IPS-18c (cell line): ENCODE results near the gene OMP.

ENCODE experiments used
- H3K4me3 ChIP-seq: 2 replicates; pipeline ENCODE4 v1.7.0; 2013; ENCODE audit warnings: low read depth, mild to moderate bottlenecking, low read length, moderate library complexity; ENCODE audit not compliant: insufficient read depth
- H3K9me3 ChIP-seq: one replicate; pipeline ENCODE4 v1.6.1; 2013; ENCODE audit warnings: mild to moderate bottlenecking, low read length, moderate library complexity; ENCODE audit not compliant: control insufficient read depth, insufficient read depth

The OMP gene

DNA sequence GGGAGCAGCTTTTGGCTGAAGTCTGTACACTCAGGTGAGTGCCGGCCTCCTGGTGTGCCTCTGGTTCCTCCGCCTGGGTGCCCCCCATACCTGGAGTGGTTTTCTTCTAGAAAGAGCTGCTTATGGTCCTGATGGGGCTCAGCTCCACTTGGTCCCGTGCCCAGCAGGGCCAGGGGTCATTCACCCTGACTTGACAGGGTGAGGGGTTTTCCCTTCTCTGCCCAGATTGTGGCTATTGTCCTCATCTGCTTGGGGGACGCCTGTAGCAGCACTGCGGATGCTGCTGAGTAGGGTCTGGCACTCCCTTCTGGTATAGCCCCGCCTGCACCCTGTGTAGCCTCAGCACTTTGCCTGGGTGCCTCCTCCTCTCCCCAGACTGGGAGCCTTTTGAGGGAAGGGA lies 8.2 kb downstream of the OMP start:
- H3K9me3 ChIP-seq, result no peaks in the 10 kb centered on the region
- H3K4me3 ChIP-seq, result no peak overlapping the region

DNA sequence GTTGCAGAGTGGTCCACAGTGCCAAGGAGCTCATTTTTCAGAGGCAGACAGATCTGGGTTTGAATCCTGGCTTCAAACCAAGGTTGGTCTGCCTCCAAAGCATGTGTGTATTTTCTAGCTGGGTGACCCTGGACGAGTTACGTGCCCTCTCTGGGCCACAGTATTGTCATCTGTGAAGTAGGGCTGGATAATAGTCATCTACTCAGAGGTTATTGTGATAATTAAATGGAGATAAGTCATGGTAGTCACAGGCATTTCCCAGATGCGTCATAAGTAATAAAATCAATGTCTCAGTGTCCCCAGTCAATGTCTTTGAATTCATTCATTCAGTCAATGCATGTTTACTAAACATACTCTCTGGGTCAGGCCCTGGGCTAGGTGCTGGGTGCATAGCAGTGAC lies 8.6 kb downstream of the OMP start:
- H3K4me3 ChIP-seq, result no peak overlapping the region
- no peaks in the 10 kb centered on the region for H3K9me3 ChIP-seq

DNA sequence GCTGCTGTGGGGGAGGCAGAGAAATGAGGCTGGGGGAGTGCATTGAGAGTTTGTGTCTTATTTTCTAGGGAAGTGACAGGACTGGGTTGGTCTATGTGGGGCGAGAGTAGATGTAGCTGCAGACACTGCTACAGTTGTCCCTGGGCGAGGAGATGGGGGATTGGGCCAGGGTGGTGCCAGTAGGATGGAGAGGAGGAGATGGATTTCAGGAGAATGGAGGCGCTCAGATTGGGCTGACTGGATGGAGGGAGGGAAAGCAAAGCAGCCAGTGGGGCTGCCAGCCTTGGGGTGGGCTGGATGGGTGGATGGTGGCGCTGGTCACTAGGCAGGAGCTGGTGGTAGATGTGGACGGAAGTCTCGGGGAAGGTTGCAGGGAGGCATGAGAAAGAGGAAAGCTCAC lies 9.3 kb downstream of the OMP start:
- Histone ChIP-seq H3K4me3 (no peak overlapping the region), H3K9me3 (no peaks in the 10 kb centered on the region)

DNA sequence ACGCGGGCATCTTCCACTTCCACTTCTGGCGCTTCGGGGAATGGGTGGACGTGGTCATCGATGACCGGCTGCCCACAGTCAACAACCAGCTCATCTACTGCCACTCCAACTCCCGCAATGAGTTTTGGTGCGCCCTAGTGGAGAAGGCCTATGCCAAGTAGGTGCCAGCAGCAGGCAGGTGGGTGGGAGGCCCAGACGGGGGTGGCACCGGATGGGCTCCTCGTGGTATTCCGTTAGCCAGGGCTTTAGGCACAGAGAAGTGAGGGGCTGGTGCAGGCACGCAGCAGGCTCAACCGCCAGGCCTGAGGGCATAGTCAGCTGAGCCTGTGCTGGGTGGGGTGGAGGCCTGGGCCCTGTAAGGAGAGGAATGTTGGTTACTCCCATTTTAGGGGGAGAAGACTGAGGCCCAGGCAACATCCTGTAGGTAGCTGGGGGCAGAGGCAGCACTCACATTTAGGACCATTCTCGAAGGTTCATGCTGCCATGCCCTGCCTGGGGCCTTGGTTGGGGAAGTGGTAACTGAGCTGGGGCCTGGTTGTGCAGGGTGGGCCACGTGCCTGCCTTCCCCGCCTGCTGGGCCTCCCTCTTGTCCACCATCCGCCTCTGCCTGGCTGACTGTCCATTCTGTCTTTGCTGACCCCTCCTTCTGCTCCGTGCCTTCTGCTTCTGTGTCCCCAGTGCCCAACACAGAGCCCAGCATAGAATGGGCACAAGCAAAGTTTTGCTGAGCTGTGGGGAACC lies 10.2 kb downstream of the OMP start:
- Histone ChIP-seq H3K4me3 (no peak overlapping the region; the same call in 1 of the 2 replicates), H3K9me3 (no peaks in the 10 kb centered on the region)

- no peak overlapping the region for H3K4me3 ChIP-seq
These were observed 10.9 kb downstream of the OMP start for GRCh38 chr11:77113382-77114088.

DNA sequence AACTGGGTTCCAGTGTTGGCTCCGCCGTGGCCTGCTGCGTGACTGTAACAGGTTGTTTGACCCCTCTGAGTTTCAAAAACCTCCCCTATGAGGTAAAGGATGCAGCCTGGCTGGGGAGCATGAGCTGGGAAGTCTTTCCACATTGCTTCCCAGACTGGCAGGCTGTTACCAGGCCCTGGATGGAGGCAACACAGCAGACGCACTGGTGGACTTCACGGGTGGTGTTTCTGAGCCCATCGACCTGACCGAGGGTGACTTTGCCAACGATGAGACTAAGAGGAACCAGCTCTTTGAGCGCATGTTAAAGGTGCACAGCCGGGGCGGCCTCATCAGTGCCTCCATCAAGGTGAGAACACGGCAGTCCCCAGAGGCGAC lies 11.4 kb downstream of the OMP start:
- Histone ChIP-seq H3K4me3 (no peak overlapping the region), H3K9me3 (no peaks in the 10 kb centered on the region)

More at GRCh38 chr11:77113382-77114088, 10.9 kb downstream of the OMP start:
- no peaks in the 10 kb centered on the region for H3K9me3 ChIP-seq

GRCh38 chr11:77115181-77115611 lies 12.6 kb downstream of the OMP start:
- H3K4me3 ChIP-seq, result no peak overlapping the region

GRCh38 chr11:77115956-77116355 lies 13.3 kb downstream of the OMP start:
- Histone ChIP-seq H3K4me3 (no peak overlapping the region), H3K9me3 (no peaks in the 10 kb centered on the region)

More at GRCh38 chr11:77115181-77115611, 12.6 kb downstream of the OMP start:
- no peaks in the 10 kb centered on the region for H3K9me3 ChIP-seq

- Histone ChIP-seq H3K4me3 (no peak overlapping the region), H3K9me3 (no peaks in the 10 kb centered on the region)
These were observed 14.9 kb downstream of the OMP start for GRCh38 chr11:77117492-77117891.

DNA sequence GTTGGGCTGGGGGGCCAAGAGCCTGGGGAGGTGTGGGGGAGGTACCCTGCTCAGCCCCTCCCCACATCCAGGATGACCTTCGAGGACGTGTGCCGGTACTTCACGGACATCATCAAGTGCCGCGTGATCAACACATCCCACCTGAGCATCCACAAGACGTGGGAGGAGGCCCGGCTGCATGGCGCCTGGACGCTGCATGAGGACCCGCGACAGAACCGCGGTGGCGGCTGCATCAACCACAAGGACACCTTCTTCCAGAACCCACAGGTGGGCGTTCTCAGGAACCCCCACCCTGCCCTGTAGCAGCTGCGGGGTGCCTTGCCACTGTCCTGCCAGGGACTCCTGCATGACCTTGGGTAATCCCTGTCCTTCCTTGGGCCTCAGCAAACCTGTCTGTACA lies 15.4 kb downstream of the OMP start:
- no peak overlapping the region for H3K4me3 ChIP-seq
- no peaks in the 10 kb centered on the region for H3K9me3 ChIP-seq

- no peaks in the 10 kb centered on the region for H3K9me3 ChIP-seq
These were observed 16.3 kb downstream of the OMP start for GRCh38 chr11:77118971-77119370.

GRCh38 chr11:77119531-77119936 lies 16.9 kb downstream of the OMP start:
- no peaks in the 10 kb centered on the region for H3K9me3 ChIP-seq
- no peak overlapping the region for H3K4me3 ChIP-seq

More at GRCh38 chr11:77118971-77119370, 16.3 kb downstream of the OMP start:
- H3K4me3 ChIP-seq, result no peak overlapping the region

DNA sequence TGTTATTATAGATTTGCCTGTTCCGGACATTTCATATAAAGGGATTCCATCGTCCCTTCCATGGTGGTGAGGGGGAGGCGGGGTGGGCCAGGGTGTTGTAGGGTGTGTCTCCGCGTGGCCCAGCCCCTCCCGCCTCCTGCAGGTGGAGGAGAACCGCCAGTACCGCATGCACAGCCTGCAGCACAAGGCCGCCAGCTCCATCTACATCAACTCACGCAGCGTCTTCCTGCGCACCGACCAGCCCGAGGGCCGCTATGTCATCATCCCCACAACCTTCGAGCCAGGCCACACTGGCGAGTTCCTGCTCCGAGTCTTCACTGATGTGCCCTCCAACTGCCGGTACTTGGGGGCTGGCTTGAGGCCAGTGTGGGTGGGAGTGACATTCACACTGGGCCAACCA lies 17.9 kb downstream of the OMP start:
- Histone ChIP-seq H3K9me3 (no peaks in the 10 kb centered on the region), H3K4me3 (no peak overlapping the region)

DNA sequence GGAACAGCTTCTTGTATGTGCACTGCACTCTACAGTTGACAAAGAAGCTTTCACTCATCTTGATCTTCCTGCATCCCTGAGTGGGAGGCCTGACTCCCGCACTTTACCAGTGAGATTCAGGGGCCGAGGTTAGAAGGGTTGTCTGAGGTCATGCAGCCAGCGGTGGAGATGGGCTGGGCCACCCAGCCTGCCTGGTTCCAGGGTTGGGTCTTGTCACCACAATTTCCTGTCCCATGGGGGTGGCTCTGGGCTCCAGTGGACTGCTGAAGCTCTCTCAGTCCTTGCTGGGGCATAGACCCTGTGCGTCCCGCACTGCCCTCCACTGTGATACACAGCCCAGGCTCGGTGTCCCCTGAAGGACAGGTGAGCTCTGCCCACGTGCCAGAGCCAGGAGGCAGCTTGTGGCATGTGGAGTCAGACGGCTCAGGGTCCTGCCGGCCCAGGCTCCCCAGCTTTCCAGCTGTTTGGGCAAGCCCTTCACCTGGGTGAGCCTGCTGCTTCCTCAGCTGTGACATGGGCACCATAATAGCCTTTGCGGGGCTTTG lies 18.5 kb downstream of the OMP start:
- H3K9me3 ChIP-seq, result no peaks in the 10 kb centered on the region
- H3K4me3 ChIP-seq, result no peak overlapping the region

- Histone ChIP-seq H3K4me3 (no peak overlapping the region), H3K9me3 (no peaks in the 10 kb centered on the region)
These were observed 19.4 kb downstream of the OMP start for GRCh38 chr11:77121876-77122575.

- no peak overlapping the region for H3K4me3 ChIP-seq
- no peaks in the 10 kb centered on the region for H3K9me3 ChIP-seq
These were observed 20.1 kb downstream of the OMP start for GRCh38 chr11:77122576-77123212.

- no peak overlapping the region for H3K4me3 ChIP-seq
- no peaks in the 10 kb centered on the region for H3K9me3 ChIP-seq
These were observed 21.0 kb downstream of the OMP start for GRCh38 chr11:77123591-77123990.
